Posterior vena cava (tissue), 2 donors: ENCODE data around the gene KCTD1. TPM values are rescaled to one million over a fixed set of nuclear protein-coding genes. Genes with fewer than 3 reads are reported as not detected.

Experiments used
- DNase-seq: peaks from one replicate; pipeline ENCODE4 v3.0.0-alpha.2; 2020; ENCODE audit warnings: low spot score
- intact Hi-C, 2 donors: fragments of 100-400 bp; cut with DNase I; formaldehyde crosslinking; loops; one replicate each; pipeline versions ENCODE4 v1.14.1 to v1.14.2; 2022 to 2023
- microRNA-seq, 2 donors: library from miRNA; unstranded; fragments of <30 nt; microRNA quantifications; one replicate each; pipeline ENCODE4 v1.2.0, GENCODE V29; 2020 to 2021; ENCODE audit warnings: borderline microRNAs expressed in 2 of 2
- total RNA-seq, 2 donors: library from RNA; stranded (reverse); fragmentation: NEBNext Ultra II Directional; extraction: Animal tissue kit (Norgen Biotek cat#: 25700); gene quantifications; one replicate each; pipeline ENCODE4 v1.2.1, GENCODE V29; 2021
- donor health status: DM: yes; HTN: yes; CAD: no.
- donor health status: DM: yes; HTN: yes; CAD: no.

KCTD1 gene
- total RNA-seq, 2 donors from 2014 or later = 8.5 to 9.2 TPM

- intact Hi-C loops = no loop called here
- DNase-seq = no peak
Measured at GRCh38 chr18:26415631-26416030, 132.7 kb downstream of the KCTD1 start.

GRCh38 chr18:26414901-26415440, 133.4 kb downstream of the KCTD1 start:
- intact Hi-C loops = no loop called here
- DNase-seq = no peak

GRCh38 chr18:26409091-26409490, 139.3 kb downstream of the KCTD1 start:
- DNase-seq = no peak
- intact Hi-C loops = loop anchor here in 1 of 2 donors (10.0 kb wide), 1 partner anchor 236 kb away; no protein-coding TSS in a partner anchor

- DNase-seq = no peak
- intact Hi-C loops = loop anchor here in 1 of 2 donors (10.0 kb wide), 1 partner anchor 237 kb away; no protein-coding TSS in a partner anchor
Measured at GRCh38 chr18:26407736-26408601, 140.4 kb downstream of the KCTD1 start.

- no peak for DNase-seq
- intact Hi-C loops = loop anchor here in 1 of 2 donors (10.0 kb wide), 1 partner anchor 238 kb away; no protein-coding TSS in a partner anchor
Measured at GRCh38 chr18:26406854-26407517, 141.4 kb downstream of the KCTD1 start.

- intact Hi-C loops = loop anchor here in 1 of 2 donors (10.0 kb wide), 1 partner anchor 238 kb away; no protein-coding TSS in a partner anchor
- DNase-seq = no peak
Measured at GRCh38 chr18:26406324-26406723, 142.0 kb downstream of the KCTD1 start.

GRCh38 chr18:26405190-26405801, 143.1 kb downstream of the KCTD1 start:
- no peak for DNase-seq
- intact Hi-C loops = loop anchor here in 1 of 2 donors (10.0 kb wide), 1 partner anchor 240 kb away; no protein-coding TSS in a partner anchor

Small RNAs within 50 kb of the gene (microRNA-seq; reads per million reads assigned to microRNA genes)
- 0 reads per million in 2 donors for gene MIR8057
